Measurements from ENCODE around the gene ARMC9.
"Not testable (repeated sequence)": the region's sequence is repeated elsewhere in the genome, so short reads cannot be mapped to it uniquely, and the experiment has no call there.

The ARMC9 gene

GRCh38 chr2:231399046-231399852 is 200.8 kb downstream of the ARMC9 start:
- DNase-seq (ENCODE audit: low spot score), result no peak

GRCh38 chr2:231399853-231400680 is 201.6 kb downstream of the ARMC9 start:
- peak; percentile 22 for DNase-seq (ENCODE audit: low spot score)

- DNase-seq (ENCODE audit: low spot score), result not testable (repeated sequence)
Observed at GRCh38 chr2:231400681-231401080, 202.2 kb downstream of the ARMC9 start.

GRCh38 chr2:231401101-231401500 is 202.7 kb downstream of the ARMC9 start:
- DNase-seq (ENCODE audit: low spot score), result not testable (repeated sequence)

GRCh38 chr2:231403421-231404182 is 205.2 kb downstream of the ARMC9 start:
- not testable (repeated sequence) for DNase-seq (ENCODE audit: low spot score)

- not testable (repeated sequence) for DNase-seq (ENCODE audit: low spot score)
Observed at GRCh38 chr2:231404183-231404578, 205.8 kb downstream of the ARMC9 start.

- not testable (repeated sequence) for DNase-seq (ENCODE audit: low spot score)
Observed at GRCh38 chr2:231405601-231406367, 207.4 kb downstream of the ARMC9 start.

GRCh38 chr2:231407686-231408085 is 209.3 kb downstream of the ARMC9 start:
- DNase-seq (ENCODE audit: low spot score), result not testable (repeated sequence)

GRCh38 chr2:231408304-231408703 is 209.9 kb downstream of the ARMC9 start:
- not testable (repeated sequence) for DNase-seq (ENCODE audit: low spot score)

GRCh38 chr2:231409776-231410175 is 211.3 kb downstream of the ARMC9 start:
- DNase-seq (ENCODE audit: low spot score), result no peak

- no peak for DNase-seq (ENCODE audit: low spot score)
Observed at GRCh38 chr2:231410293-231411004, 212.0 kb downstream of the ARMC9 start.

- no peak for DNase-seq (ENCODE audit: low spot score)
Observed at GRCh38 chr2:231411237-231411636, 212.8 kb downstream of the ARMC9 start.

GRCh38 chr2:231411831-231412617 is 213.6 kb downstream of the ARMC9 start:
- peak; percentile 65 for DNase-seq (ENCODE audit: low spot score)

GRCh38 chr2:231412618-231412963 is 214.2 kb downstream of the ARMC9 start:
- DNase-seq (ENCODE audit: low spot score), result no peak

GRCh38 chr2:231413456-231413855 is 215.0 kb downstream of the ARMC9 start:
- DNase-seq (ENCODE audit: low spot score), result no peak

GRCh38 chr2:231413921-231414476 is 215.6 kb downstream of the ARMC9 start:
- DNase-seq (ENCODE audit: low spot score), result no peak

GRCh38 chr2:231415029-231415428 is 216.6 kb downstream of the ARMC9 start:
- no peak for DNase-seq (ENCODE audit: low spot score)

- DNase-seq (ENCODE audit: low spot score), result no peak
Observed at GRCh38 chr2:231418820-231419640, 220.6 kb downstream of the ARMC9 start.

- DNase-seq (ENCODE audit: low spot score), result no peak
Observed at GRCh38 chr2:231421051-231421580, 222.7 kb downstream of the ARMC9 start.
